Endothelial cell of umbilical vein (primary cell): ENCODE data around the gene KIR3DL3.
"Not testable (repeated sequence)": the region's sequence is repeated elsewhere in the genome, so short reads cannot be mapped to it uniquely, and the experiment has no call there.

Experiments used
- CTCF ChIP-seq, 2 donors: IDR thresholded peaks; 1 replicate in 1 of 2; 2 replicates in 1 of 2; pipeline ENCODE4 v1.5.1; 2011; ENCODE audit warnings: low read length in 2 of 2, mild to moderate bottlenecking in 2 of 2, moderate library complexity in 2 of 2, control low read depth in 1 of 2, inconsistent platforms in 1 of 2, low read depth in 1 of 2; ENCODE audit not compliant: insufficient read depth in 1 of 2; ENCODE audit errors: extremely low read depth in 1 of 2
- EZH2 ChIP-seq: IDR thresholded peaks from 2 replicates; pipeline ENCODE4 v1.6.1; 2012; ENCODE audit warnings: borderline replicate concordance, low read depth, mild to moderate bottlenecking, moderate library complexity, low read length, inconsistent platforms; ENCODE audit not compliant: severe bottlenecking
- FOS ChIP-seq: IDR thresholded peaks from 2 replicates; pipeline ENCODE4 v1.6.1; 2011; ENCODE audit warnings: mild to moderate bottlenecking, low read length, moderate library complexity, borderline replicate concordance; ENCODE audit not compliant: insufficient read depth
- JUN ChIP-seq: IDR thresholded peaks from 2 replicates; pipeline ENCODE4 v1.6.1; 2011; ENCODE audit warnings: borderline replicate concordance, low read depth; ENCODE audit not compliant: insufficient read length, insufficient read depth
- MYC ChIP-seq: IDR thresholded peaks from one replicate; pipeline ENCODE4 v1.6.1; 2011; ENCODE audit warnings: mild to moderate bottlenecking, low read depth, low read length
- POLR2A ChIP-seq: IDR thresholded peaks from 2 replicates; pipeline ENCODE4 v1.6.1; 2012; ENCODE audit warnings: low read depth, mild to moderate bottlenecking, control low read depth, low read length
- POLR2AphosphoS5 ChIP-seq: IDR thresholded peaks from 2 replicates; pipeline ENCODE4 v1.6.1; 2012; ENCODE audit warnings: low read depth, mild to moderate bottlenecking, control low read depth, low read length, moderate library complexity; ENCODE audit not compliant: insufficient read depth
- TF ChIP-seq, protein P1 (sequence below): IDR thresholded peaks from 2 replicates; pipeline ENCODE4 v1.6.1; 2011; ENCODE audit not compliant: insufficient read depth, insufficient read length

DNA sequence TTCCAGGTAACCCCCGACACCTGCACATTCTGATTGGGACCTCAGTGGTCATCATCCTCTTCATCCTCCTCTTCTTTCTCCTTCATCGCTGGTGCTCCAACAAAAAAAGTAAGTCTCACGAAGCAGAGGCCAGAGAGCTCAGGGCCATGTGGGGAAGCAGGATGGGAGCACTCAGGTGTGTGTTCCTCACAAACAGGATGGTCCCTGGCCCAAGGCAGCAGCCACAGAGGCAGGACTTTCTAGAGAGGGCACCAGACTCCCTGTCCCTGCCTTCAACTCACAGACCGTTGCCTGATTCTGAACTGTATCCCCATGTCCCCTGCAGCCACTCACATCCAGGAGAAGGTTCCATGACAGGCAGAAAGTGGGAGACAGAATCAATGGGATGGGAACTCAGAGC is 58.7 kb downstream of the KIR3DL3 start:
- TF ChIP-seq EZH2; CTCF (IDR thresholded peaks at IDR 0.05; ENCODE audit: extremely low read depth in 1 of 2, insufficient read depth in 1 of 2, low read depth in 1 of 2, low read length in 2 of 2); POLR2A; FOS; POLR2AphosphoS5; JUN; MYC: not testable (repeated sequence)
- TF ChIP-seq, protein P1, sequence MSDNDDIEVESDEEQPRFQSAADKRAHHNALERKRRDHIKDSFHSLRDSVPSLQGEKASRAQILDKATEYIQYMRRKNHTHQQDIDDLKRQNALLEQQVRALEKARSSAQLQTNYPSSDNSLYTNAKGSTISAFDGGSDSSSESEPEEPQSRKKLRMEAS, result not testable (repeated sequence)
